Panc1 (cell line): ENCODE results near the gene GATA6.

Experiments used
- SIN3A ChIP-seq: IDR thresholded peaks from 2 replicates; pipeline ENCODE4 v1.6.1; 2012; ENCODE audit warnings: low read depth, mild to moderate bottlenecking, low read length, moderate library complexity, borderline replicate concordance; ENCODE audit not compliant: insufficient read depth
- TF ChIP-seq, protein P1 (sequence below): fragments of 450-650 bp; IDR thresholded peaks from 2 replicates; pipeline ENCODE4 v1.5.1; 2017; ENCODE audit warnings: mild to moderate bottlenecking

- no peak for TF ChIP-seq SIN3A
- TF ChIP-seq, protein P1, sequence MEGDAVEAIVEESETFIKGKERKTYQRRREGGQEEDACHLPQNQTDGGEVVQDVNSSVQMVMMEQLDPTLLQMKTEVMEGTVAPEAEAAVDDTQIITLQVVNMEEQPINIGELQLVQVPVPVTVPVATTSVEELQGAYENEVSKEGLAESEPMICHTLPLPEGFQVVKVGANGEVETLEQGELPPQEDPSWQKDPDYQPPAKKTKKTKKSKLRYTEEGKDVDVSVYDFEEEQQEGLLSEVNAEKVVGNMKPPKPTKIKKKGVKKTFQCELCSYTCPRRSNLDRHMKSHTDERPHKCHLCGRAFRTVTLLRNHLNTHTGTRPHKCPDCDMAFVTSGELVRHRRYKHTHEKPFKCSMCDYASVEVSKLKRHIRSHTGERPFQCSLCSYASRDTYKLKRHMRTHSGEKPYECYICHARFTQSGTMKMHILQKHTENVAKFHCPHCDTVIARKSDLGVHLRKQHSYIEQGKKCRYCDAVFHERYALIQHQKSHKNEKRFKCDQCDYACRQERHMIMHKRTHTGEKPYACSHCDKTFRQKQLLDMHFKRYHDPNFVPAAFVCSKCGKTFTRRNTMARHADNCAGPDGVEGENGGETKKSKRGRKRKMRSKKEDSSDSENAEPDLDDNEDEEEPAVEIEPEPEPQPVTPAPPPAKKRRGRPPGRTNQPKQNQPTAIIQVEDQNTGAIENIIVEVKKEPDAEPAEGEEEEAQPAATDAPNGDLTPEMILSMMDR: no peak
Observed at GRCh38 chr18:22165603-22166068, 3.8 kb upstream of the GATA6 start.
